Renal pelvis (tissue), 4 donors: Measurements from ENCODE around the gene EGFL7. TPM values are rescaled to one million over a fixed set of nuclear protein-coding genes. Genes with fewer than 3 reads are reported as not detected.

Experiments
- DNase-seq: peaks from one replicate; pipeline ENCODE4 v3.0.0-alpha.2; 2013
- polyA plus RNA-seq, 3 donors: library from polyadenylated mRNA; unstranded; fragments of 120-200 nt; gene quantifications; one replicate each; pipeline ENCODE4 v1.2.1, GENCODE V29; 2013; ENCODE audit not compliant: insufficient read length in 3 of 3

EGFL7 gene
- polyA plus RNA-seq, 3 donors = 60.9 to 86.3 (median 86.0) TPM

DNA sequence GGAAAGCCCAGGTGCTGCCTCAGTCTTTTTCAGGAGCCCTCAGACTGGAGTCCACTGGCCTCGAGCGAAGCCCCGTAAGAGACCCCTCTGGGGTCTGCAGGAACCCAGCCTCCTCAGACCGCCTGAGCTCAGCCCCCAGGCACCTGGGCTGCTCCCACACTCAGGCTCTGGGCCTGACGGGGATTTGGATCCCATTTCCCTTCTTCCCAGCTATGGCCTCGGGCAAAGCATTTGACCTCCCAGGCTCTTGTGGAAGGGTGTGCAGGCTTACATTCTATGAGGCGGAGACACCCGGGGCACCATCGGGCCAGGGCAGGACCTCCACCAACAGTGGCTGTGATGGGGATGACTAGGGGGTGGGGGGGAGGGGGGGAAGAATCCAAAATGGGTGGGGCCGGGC, 20.0 kb downstream of the EGFL7 start:
- DNase-seq = no peak

DNA sequence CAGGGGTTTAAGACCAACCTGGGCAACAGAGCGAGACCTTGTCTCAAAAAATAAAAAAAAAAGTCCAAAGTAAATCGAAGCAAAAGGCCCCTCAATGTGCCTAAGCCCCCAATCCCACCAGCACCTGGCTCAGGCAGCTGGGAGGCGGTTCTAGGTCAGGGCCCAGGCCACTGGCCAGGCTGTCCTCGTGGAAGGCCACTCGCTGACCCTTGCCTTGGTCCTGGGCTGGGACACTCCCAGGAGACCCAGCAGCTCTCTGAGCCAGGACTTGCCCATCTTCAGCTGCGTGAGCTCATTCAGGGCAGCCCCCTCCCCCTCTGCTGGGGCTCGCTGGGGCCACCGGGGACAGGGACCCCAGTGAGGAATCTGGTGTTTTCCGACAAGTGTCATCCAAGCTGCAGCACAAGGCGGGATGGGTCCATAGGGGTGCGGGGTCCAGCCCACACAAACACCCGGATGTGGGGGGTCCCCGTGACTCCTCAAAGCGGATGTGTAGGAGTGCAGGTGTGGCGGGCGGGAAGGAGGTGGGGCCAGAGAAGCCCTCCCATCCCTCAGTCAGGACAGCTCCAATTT, 20.5 kb downstream of the EGFL7 start:
- DNase-seq = no peak

DNA sequence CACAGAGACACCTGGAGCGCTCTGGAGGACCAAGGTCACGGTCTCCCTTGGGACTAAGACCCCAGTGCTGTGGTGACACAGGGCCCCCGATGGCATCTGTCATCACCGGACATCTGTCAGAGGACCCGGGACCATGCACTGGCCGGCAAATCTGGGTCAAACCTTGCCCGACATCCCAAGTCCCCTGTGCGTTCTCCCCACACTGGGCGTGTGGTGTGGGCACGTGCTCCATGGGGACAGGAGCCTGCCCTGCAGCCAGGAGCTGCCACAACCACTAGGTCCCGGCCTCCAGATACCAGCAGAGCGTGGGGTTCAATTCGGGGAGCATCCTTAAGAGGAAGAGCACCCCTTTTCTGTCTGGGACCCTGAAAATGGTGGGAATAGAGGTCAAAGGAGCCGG, 21.0 kb downstream of the EGFL7 start:
- no peak for DNase-seq

DNA sequence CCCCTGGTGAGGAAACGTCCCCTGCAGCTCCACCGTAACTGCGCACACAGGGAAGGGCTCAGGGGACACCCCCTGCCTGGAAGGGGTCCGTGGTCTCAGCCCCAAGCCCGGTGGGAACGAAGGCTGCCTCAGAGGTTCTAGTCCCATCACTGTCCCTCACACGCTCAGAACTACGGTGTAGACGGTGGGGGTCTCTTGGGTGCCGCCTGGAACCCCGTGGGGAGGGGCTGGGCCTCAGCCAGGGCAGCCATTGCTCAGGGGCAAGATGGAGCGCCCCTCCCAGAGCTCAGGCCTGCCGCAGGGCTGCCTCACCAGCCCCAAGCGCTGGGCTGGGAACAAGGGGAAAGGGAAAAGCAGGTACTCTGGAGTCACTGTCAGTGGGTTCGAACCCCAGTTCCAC, 21.6 kb downstream of the EGFL7 start:
- no peak for DNase-seq

DNA sequence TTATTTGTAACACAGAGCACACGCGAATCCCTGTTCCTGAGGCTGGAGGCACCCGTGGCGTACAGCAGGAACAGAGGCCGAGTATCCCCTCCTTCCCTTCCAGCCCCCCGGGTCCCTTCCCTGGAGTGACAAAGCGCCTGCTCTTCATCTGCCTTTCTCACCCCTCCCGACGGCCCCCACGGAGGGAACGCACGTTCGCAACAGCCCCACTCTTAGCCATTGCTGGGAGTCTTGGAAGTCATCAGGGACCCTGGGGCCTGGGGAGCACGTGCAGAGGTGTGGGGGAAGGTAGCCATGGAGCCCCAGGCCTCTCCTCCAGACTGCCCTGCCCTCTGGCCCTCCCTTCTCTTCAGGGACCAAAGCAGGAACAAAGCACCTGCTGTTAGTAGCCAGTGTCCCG, 22.1 kb downstream of the EGFL7 start:
- no peak for DNase-seq

DNA sequence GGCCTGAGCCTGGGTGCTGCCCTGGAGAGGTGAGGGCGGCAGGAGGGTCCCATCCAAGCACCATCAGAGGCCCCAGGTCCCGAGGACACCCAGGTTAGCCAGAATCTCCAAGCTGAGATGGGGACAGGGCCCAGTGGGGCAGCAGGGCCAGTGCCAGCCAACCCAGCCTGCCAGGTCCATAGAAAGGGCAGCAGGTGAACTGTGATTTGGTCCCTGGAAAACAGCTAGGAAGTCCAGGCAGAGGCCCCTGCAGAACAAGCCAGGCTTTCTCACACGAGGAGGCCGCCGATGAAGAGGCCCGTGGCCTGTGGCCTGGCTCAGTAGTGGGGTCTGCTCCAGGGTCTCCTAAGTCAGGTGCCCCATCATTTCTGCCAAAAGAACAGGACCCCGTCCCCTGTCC, 22.5 kb downstream of the EGFL7 start:
- no peak for DNase-seq

DNA sequence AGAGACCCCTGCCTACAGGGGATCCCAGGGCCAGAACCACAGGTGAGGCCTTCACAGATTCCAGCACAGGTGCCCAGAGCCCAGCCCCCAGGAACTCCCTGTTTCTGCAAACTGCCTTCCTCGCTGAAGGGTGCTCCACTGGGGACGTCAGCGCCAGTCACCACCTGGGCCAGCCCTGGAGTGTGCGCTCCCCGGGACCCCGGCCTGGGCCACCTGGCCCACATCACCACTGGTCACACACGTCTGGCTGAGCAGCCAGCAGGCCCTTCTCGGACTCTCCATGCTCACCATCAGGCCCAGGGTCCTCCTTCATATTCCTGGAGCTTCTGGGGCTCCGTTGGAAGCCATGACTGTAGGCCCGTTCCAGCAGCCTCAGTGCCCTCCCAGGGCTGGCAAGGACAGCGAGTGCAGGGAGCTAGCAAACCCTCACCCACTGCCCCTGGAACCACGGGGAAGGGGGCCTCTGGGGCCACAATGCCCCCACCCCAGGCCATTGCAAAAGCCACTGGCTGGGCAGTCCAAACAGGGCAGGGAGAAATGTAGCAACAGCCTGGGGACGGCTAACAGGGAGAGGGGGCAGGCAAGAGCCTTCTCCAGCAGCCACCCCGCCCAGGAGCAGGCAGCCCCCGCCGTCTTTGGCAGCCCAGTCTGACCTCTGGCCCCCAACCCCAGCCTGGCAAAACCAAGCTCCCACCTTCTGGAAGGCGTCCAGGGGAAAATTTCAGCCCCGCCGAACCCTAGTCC, 23.2 kb downstream of the EGFL7 start:
- no peak for DNase-seq

DNA sequence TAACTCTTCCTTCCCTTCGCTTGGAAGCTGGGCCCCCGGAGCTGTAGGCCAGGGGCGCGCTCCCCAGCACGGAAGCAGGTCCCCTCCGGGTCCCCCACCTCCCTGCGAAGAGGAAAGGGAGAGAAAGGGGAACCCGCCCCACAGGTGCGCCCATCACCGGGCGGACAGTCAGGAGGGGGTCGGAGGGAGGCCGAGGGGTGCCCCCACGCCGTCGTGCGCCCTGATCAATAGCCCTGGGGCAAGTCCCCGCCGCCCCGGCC, 23.7 kb downstream of the EGFL7 start:
- no peak for DNase-seq

DNA sequence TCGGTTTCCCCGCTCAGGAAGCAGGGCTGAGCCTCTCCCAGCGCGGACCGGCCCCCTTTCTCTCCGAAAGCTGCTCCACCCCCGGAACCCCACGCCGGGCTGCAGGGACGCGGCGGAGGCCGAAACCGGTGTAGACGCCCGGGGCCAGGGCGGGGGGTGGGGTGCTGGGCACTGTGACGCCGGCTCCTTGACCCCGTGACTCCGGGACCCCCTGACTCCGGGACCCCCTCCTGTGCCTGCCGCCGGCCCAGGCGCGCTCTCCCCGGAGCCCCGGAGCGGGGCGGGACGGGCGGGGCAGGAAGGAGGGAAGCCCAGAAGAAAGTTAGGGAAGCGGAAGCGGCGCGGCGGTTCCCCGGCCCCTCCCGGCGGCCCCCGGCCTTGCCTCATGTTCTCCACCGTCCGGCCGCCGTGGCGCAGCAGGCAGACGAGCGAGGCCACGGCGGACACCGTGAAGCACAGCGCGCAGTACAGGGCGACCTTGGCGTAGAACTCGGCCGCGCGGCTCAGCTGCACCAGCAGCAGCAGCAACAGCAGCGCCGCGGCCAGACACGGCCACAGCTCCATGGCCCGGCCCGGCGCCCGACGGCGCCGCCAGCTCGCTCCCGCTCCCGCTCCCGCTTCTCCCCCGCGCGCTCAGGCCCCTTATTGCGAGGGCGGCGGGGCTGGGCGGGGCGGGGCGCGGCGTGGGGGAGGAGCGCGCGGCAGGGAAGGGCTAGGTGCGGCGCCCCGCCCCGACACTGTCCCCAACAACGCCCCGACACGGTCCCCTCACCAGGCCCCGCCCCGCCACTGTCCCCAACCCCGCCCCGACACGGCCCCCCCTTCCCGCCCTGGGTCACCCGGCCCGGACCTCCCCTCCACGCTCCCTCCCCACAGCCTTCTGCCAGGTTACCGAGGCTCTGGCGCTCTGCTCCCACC, 24.3 kb downstream of the EGFL7 start, which contains the start of gene AGPAT2:
TSS of gene AGPAT2 (minus strand) at position 664 of the 918 bp plus-strand sequence. CDS start at position 564, 100 bp downstream.
- DNase-seq = no peak

DNA sequence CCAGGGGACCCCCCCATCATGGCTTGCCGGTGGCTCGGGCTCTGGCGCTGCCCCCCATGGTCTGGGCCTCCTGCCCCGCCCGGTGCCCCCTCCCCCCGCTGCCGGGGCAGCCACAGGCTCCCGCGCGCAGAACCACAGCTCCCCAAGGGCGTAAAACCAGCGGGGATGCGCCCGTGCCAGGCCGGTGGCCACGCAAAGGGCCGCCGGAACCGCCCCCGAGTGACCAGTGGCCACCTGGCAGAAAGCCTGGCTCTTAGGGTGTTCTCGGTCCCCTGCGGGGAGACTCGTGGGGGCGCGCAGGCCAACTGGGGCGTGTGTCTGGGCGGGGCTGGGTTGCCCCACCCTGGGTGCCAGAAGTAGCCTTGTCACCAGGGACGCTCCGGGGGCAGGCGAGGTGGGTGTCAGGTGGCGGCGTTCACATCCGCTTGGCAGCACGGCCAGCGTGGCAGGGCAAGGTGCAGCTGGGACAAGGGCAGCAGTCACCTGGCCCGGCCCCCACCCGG, 25.1 kb downstream of the EGFL7 start:
- no peak for DNase-seq

DNA sequence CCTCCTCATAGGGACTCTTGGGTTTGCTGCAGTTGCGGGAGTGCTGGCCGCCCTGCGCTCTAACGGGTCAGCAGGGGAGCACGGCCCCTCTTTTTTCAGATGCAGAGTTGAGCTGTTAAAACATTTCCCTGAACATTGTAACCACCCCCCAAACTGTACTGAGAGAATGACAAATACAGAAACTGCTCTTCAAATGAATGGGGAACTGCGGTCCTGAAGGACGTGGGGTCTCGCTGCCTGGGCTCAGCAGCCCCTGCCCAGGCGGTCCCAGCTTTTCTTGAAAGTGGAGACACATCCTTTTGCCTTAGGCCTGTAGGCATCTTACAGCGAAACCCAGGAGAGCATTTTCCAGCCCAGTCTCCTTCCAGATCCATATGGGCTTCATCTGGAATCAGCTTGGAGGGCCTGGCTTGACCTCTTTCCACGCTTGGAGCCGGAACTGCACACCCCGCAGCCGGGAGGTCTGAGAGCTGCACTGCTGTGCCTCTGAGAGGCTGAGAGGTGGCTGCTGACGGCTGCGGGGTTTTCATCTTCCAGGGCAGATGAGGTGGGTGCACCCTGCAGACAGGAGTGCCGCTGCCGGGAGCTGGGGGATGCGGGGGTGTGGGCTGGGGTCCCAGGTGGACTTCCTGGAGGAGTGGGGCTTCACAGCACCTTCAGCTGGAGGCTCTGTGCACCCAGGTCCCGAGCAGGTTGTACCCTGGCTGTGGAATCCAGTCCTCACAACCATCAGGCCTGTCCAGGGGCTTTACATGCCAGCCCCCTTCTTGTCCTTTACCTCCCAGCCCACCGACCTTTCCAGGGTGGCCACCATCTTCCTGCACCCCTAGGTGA, 25.8 kb downstream of the EGFL7 start:
- no peak for DNase-seq

DNA sequence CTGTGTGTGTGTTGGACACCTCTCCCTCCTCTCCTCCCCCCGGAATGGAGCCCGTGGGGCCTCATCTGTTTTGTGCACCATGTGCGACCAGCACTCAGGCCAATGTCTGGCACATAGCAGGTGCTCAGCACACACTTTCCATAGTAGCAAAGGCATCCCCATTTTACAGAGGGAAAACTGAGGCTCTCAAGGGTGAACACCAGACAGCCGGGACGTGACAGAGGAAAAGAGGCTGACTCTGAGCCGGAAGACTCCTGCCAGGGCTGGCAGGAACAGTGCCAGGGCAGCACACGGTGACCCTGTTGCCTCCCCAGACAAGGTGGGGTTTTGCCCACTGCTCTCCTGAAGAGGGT, 26.4 kb downstream of the EGFL7 start:
- DNase-seq = no peak

DNA sequence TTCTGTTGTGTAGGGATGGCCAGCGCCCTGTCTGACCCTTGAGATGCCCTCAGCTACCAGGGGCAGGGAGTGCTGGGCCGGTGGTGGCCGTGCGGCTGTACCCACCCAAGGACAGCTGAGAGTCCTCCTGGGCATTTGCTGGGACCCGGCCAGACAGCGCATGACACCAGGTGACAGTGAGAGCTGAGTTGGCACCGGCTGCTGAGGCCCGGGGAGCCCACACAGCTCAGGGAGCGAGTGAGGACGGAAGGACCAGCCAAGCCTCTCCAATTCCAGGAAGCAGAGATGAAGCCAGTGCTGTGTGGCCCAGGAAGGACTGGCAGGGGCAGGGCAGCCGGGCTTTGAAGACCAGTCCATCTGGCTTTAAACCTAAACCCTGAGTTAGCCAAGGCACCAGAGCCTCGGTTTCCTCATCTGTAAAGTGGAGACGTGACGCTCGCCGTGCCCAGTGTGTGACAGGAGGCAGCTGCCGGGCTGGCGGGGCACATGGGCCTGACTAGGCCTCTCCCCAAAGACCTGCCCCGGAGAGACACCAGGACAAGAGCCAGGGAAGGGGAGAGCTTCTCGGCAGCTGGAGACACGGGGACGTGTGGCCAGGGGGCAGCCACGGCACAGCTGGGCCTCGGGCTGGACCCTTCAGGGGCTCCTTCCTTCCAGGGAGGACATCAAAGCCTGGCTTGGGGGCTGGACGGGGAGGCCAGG, 27.5 kb downstream of the EGFL7 start:
- DNase-seq = no peak

DNA sequence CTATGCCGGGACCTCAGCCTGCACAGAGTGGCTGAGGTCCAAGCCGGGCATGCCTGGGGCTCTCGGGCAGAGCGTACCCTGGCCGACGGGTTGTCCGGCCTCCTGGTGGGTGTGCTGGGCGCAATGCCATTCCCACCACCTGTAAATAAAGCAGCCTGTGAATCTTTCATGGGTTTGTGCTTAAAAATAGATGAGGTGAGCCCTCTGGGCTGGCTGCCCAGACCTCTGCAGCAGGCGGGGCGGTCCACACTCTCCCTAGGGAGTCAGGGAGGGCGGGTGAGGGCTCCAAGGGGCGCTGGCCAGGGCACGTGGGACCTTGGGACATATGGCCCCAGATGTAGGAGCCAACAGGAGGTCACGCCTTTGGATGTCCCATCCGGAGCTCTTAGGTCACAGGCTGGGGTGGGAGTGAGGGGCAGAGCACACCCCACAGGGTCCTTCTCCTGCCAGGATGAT, 28.1 kb downstream of the EGFL7 start:
- no peak for DNase-seq

DNA sequence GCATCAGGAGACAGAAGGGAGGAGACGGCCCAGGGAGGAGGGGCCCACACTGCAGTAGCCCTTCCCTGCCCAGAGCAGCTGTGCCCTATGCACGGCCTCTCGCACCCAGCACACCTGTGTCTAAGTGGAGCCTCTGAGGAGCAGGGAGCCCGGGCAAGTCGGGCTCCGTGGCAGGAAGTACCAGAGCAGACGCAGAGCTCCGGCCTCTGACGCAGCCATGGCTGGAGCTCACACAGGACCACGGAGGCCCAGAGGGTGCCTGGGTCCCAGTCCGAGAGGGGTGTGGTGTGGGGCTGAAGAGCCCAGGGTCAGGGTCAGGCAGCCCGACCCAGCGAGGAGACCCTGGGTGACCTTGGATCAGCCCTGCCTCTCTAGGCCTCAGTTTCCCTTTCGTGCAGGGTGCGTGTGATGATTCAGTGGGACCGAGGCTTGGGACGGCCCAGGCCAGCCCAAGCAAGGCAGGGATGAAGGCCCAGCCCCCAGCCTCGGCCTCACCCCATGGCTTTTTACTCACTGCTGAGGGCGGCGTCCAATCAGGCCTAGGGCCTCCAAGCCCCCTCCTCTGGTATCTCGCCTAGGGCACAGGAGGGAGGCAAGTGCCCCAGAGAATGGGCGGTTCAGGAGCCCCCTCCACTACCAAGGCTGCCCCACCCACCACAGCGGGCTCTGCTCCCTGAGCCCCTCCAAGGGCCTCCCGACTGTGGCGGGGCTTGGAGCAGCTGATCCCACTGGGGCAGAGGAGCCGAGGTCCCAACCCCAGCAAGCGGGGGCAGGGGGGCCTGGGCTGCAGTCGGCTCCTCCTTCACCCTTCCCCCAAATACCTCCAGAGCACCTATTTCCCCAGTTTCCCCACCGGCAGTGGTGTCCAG, 28.8 kb downstream of the EGFL7 start:
- no peak for DNase-seq

DNA sequence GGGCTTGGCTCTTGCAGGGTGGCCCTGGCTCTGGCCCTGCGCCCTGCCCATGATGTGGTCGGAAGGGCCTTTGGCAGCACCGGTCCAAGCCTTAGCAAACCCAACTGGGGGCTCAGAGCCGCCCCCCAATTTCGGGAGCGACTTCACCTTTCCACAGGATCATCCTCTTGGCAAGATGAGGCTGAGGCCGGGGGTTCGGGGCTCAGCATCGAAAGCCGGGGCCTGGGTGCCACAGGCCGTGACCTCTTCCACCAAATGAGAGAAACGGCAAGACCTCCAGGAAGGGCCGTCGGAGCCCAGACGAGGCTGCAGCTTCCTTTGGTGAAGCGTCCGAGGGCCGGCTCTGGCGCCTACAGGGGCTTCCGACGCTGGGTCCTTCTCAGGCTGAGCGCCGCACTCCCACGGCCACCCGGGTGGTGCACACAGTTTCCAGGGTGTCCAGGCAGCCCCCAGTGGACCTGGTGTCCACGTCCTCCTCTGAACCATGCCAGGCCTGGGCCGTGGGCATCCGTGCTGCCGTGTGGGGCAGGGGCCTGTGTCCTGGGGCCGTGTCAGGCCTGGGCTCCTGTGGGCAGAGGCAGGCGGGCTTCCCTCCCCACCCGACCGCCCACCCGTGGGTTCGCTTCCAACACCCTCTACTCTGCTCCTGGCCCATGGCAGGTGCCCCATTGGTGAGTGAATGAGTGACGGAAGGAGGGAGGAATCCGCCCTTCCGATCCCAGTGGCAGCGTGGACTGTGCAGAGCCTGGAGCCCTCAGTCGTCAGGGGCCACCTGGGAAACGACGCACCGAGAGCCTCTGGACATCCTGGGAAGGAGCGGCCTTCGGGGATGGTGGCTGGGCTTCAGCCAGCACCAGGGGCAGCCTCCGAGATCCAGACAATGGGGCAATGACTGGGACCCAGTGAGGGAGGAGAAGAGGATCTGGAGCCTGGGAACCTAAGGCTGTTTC, 29.7 kb downstream of the EGFL7 start:
- no peak for DNase-seq

DNA sequence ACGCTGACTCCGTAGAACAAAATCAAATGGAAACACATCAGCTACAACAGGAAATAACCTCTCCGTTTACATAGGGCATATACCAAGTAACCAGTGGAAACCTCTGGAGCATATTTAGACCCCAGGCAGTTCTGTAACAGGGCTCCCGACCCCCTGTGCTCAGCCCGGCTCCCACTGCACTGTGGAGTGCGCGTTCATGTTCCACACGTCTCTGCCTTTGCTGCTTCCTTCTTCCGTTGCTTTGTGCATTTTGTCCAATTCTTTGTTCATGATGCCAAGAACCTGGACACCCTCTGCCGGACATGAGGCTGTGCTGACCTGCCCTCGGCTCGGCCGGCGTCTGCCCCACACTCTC, 30.4 kb downstream of the EGFL7 start:
- no peak for DNase-seq

DNA sequence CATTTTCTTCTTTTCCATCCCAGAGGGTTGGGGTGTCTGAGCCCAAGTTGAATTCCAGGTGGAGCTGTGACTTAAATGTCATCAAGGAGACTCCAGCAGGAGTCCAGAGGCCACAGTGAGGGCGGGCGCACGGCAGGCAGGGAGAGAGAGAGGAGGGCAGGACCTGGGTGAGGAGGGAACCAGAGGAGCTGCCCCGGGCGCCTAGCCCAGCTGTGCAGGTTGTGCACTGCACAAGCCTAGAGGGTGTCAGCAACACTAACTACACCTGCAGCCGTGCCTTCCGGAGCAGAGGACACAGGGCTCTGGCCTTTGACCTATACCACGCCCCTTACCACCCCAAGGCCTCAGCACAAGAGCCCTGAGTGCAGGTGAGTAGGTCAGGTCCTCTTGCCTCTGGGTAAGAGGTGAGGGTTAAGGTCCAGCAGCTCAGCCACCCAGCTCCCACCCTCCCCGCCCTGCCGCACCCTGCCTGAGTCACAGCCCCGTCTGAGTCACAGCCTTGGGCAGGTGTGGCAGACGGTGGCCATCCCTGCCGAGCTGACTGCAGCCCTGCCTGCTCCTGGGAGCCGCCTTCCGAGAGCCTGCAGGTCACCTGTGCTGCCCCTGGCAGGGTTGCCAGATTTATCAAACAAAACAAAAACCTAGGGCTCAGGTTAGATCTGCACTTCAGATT, 30.9 kb downstream of the EGFL7 start:
- DNase-seq = no peak
